NCI-H2029 treated with DMSO at 0.1 percent for 48 hours (cell line): ENCODE measurements around the gene ARHGAP24.

Source experiments
- DNase-seq: peaks from one replicate; lab custom pipeline; 2025; lab: John Stamatoyannopoulos, UW

The ARHGAP24 gene

GRCh38 chr4:85697854-85698253, 222.9 kb downstream of the ARHGAP24 start:
- no peak for DNase-seq

GRCh38 chr4:85700362-85700761, 225.4 kb downstream of the ARHGAP24 start:
- DNase-seq: no peak

GRCh38 chr4:85701861-85702321, 226.9 kb downstream of the ARHGAP24 start:
- no peak for DNase-seq

- no peak for DNase-seq
Measured at GRCh38 chr4:85703096-85703495, 228.1 kb downstream of the ARHGAP24 start.

GRCh38 chr4:85707611-85708010, 232.7 kb downstream of the ARHGAP24 start:
- no peak for DNase-seq

GRCh38 chr4:85708468-85708867, 233.5 kb downstream of the ARHGAP24 start:
- no peak for DNase-seq

- no peak for DNase-seq
Measured at GRCh38 chr4:85713005-85713404, 238.1 kb downstream of the ARHGAP24 start.

- DNase-seq: no peak
Measured at GRCh38 chr4:85715991-85716737, 241.2 kb downstream of the ARHGAP24 start.

GRCh38 chr4:85717351-85717750, 242.4 kb downstream of the ARHGAP24 start:
- DNase-seq: no peak

GRCh38 chr4:85717847-85718246, 242.9 kb downstream of the ARHGAP24 start:
- DNase-seq: no peak

GRCh38 chr4:85720735-85721134, 245.8 kb downstream of the ARHGAP24 start:
- no peak for DNase-seq

GRCh38 chr4:85722401-85722800, 247.5 kb downstream of the ARHGAP24 start:
- DNase-seq: no peak

GRCh38 chr4:85722807-85723206, 247.9 kb downstream of the ARHGAP24 start:
- no peak for DNase-seq

- DNase-seq: no peak
Measured at GRCh38 chr4:85724791-85725563, 250.0 kb downstream of the ARHGAP24 start.

GRCh38 chr4:85725721-85726170, 250.8 kb downstream of the ARHGAP24 start:
- no peak for DNase-seq

- DNase-seq: no peak
Measured at GRCh38 chr4:85726555-85726954, 251.6 kb downstream of the ARHGAP24 start.

- DNase-seq: no peak
Measured at GRCh38 chr4:85728464-85728863, 253.5 kb downstream of the ARHGAP24 start.

- DNase-seq: no peak
Measured at GRCh38 chr4:85732124-85732523, 257.2 kb downstream of the ARHGAP24 start.

GRCh38 chr4:85733798-85734197, 258.8 kb downstream of the ARHGAP24 start:
- no peak for DNase-seq

- no peak for DNase-seq
Measured at GRCh38 chr4:85734424-85734831, 259.5 kb downstream of the ARHGAP24 start.

- DNase-seq: no peak
Measured at GRCh38 chr4:85736571-85736970, 261.6 kb downstream of the ARHGAP24 start.

GRCh38 chr4:85737254-85737653, 262.3 kb downstream of the ARHGAP24 start:
- no peak for DNase-seq

- DNase-seq: no peak
Measured at GRCh38 chr4:85738721-85739120, 263.8 kb downstream of the ARHGAP24 start.
